ENCODE results near the gene PRRT3.
"Not testable (repeated sequence)": the region's sequence is repeated elsewhere in the genome, so short reads cannot be mapped to it uniquely, and the experiment has no call there.

DNA sequence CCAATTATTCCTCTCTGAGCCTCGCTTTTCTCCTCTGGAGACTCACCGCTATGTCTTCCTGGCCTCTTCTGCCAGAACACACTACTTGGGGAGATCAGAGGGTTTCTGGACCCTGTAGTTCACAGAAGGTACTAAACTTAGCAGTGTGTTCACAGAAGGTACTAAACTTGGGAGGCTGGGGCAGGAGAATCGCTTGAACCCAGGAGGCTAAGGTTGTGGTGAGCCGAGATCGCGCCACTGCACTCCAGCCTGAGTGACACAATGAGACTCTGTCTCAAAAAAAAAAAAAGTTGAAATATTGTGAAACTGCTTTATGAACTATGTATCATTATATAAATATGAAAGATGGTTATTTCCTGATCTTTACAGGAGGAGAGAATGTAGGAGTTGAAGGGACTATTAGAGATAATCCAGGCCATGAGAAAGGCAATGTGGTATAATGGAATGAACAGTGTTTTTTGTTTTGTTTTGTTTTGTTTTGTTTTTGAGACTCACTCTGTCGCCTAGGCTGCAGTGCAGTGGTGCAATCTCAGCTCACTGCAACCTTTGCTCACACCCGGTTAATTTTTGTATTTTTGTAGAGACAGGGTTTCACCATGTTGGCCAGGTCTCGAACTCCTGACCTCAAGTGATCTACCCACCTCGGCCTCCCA lies 55.3 kb downstream of the PRRT3 start:
- TF ChIP-seq, protein P1, sequence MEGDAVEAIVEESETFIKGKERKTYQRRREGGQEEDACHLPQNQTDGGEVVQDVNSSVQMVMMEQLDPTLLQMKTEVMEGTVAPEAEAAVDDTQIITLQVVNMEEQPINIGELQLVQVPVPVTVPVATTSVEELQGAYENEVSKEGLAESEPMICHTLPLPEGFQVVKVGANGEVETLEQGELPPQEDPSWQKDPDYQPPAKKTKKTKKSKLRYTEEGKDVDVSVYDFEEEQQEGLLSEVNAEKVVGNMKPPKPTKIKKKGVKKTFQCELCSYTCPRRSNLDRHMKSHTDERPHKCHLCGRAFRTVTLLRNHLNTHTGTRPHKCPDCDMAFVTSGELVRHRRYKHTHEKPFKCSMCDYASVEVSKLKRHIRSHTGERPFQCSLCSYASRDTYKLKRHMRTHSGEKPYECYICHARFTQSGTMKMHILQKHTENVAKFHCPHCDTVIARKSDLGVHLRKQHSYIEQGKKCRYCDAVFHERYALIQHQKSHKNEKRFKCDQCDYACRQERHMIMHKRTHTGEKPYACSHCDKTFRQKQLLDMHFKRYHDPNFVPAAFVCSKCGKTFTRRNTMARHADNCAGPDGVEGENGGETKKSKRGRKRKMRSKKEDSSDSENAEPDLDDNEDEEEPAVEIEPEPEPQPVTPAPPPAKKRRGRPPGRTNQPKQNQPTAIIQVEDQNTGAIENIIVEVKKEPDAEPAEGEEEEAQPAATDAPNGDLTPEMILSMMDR (conservative IDR thresholded peaks at IDR 0.05; ENCODE audit: low read depth in 2 of 2) = not testable (repeated sequence)
- not testable (repeated sequence) for TF ChIP-seq ZNF114 (CRISPR knock-in tag; IDR thresholded peaks at IDR 0.05); EZH2 (IDR thresholded peaks at IDR 0.05; ENCODE audit: low read depth, unreplicated experiment); POLR2AphosphoS5 (IDR thresholded peaks at IDR 0.05; ENCODE audit: low read depth); EZH2phosphoT487 (IDR thresholded peaks at IDR 0.05; ENCODE audit: unreplicated experiment); CREB1 (CRISPR knock-in tag; IDR thresholded peaks at IDR 0.05; ENCODE audit: low read depth); JUNB (IDR thresholded peaks at IDR 0.05; ENCODE audit: unreplicated experiment); STAT1 (IDR thresholded peaks at IDR 0.05; ENCODE audit: unreplicated experiment)
- TF ChIP-seq, protein P2, sequence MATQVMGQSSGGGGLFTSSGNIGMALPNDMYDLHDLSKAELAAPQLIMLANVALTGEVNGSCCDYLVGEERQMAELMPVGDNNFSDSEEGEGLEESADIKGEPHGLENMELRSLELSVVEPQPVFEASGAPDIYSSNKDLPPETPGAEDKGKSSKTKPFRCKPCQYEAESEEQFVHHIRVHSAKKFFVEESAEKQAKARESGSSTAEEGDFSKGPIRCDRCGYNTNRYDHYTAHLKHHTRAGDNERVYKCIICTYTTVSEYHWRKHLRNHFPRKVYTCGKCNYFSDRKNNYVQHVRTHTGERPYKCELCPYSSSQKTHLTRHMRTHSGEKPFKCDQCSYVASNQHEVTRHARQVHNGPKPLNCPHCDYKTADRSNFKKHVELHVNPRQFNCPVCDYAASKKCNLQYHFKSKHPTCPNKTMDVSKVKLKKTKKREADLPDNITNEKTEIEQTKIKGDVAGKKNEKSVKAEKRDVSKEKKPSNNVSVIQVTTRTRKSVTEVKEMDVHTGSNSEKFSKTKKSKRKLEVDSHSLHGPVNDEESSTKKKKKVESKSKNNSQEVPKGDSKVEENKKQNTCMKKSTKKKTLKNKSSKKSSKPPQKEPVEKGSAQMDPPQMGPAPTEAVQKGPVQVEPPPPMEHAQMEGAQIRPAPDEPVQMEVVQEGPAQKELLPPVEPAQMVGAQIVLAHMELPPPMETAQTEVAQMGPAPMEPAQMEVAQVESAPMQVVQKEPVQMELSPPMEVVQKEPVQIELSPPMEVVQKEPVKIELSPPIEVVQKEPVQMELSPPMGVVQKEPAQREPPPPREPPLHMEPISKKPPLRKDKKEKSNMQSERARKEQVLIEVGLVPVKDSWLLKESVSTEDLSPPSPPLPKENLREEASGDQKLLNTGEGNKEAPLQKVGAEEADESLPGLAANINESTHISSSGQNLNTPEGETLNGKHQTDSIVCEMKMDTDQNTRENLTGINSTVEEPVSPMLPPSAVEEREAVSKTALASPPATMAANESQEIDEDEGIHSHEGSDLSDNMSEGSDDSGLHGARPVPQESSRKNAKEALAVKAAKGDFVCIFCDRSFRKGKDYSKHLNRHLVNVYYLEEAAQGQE (IDR thresholded peaks at IDR 0.05; ENCODE audit: unreplicated experiment) = not testable (repeated sequence)
- TF ChIP-seq, protein P3, sequence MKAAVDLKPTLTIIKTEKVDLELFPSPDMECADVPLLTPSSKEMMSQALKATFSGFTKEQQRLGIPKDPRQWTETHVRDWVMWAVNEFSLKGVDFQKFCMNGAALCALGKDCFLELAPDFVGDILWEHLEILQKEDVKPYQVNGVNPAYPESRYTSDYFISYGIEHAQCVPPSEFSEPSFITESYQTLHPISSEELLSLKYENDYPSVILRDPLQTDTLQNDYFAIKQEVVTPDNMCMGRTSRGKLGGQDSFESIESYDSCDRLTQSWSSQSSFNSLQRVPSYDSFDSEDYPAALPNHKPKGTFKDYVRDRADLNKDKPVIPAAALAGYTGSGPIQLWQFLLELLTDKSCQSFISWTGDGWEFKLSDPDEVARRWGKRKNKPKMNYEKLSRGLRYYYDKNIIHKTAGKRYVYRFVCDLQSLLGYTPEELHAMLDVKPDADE (IDR thresholded peaks at IDR 0.05) = not testable (repeated sequence)
